K562 (cell line): ENCODE measurements around the gene MMS22L. TPM values are rescaled to one million over a fixed set of nuclear protein-coding genes. Genes with fewer than 3 reads are reported as not detected.

Experiments used
- ATAC-seq: fragments of 200-7000 bp; cut with Tn5 transposase; 3 replicates; pipeline ENCODE4 v1.9.1; 2020; ENCODE audit warnings: moderate library complexity
- BruUV-seq: library from RNA; stranded (reverse); fragments of 400-500 nt; replicated peaks from 2 replicates; lab custom pipeline; 2021; lab: Mats Ljungman, UMichigan
- CTCF ChIA-PET: fragments of 300-600 bp; formaldehyde crosslinking; extraction: SDS; loops from one replicate; lab custom pipeline; 2021; ENCODE audit warnings: low intra/inter-chr PET ratio; lab: Yijun Ruan, JAX
- POLR2A ChIA-PET: fragments of 300-600, 350-650 bp; sonication (Branson Sonifier 250); formaldehyde crosslinking; extraction: SDS; loops from one replicate; lab custom pipeline; 2021; ENCODE audit warnings: antibody characterized with exemption, inconsistent platforms; lab: Yijun Ruan, JAX
- DNase-seq, 4 experiments: peaks; one replicate each; pipeline versions ENCODE4 v3.0.0 to v3.0.0-alpha.2; 2011 to 2018; ENCODE audit warnings: low spot score in 3 of 4, mixed read lengths in 3 of 4; ENCODE audit errors: extremely low read depth in 1 of 4
- FAIRE-seq: peaks from 2 replicates; lab custom pipeline; 2011; peaks lifted over from hg19 to GRCh38; lab: Jason Lieb, UNC
- H2AFZ ChIP-seq: 2 replicates; pipeline ENCODE4 v1.6.0; 2011; ENCODE audit warnings: low read depth, low read length, control low read depth, inconsistent platforms
- H3K27ac ChIP-seq: fragments of 200-600 bp; 3 replicates; pipeline ENCODE4 v1.8.0; 2011; ENCODE audit warnings: low read depth, mild to moderate bottlenecking, control low read depth, inconsistent platforms, low read length, moderate library complexity, mixed read lengths; ENCODE audit errors: extremely low read depth
- H3K27me3 ChIP-seq, 2 experiments: fragments of 300-600 bp in 1 of 2; 2 replicates in 1 of 2; 3 replicates in 1 of 2; pipeline versions ENCODE4 v1.6.0 to v1.8.0; 2011; ENCODE audit warnings: inconsistent platforms in 2 of 2, low read length in 2 of 2, mild to moderate bottlenecking in 1 of 2, mixed read lengths in 1 of 2, moderate library complexity in 1 of 2; ENCODE audit not compliant: control insufficient read depth in 2 of 2, insufficient read depth in 2 of 2
- H3K36me3 ChIP-seq: fragments of 300-600 bp; 3 replicates; pipeline ENCODE4 v1.8.0; 2011; ENCODE audit warnings: mild to moderate bottlenecking, low read length, inconsistent platforms; ENCODE audit not compliant: control insufficient read depth, insufficient read depth
- H3K4me1 ChIP-seq, 2 experiments: fragments of 200-600 bp in 1 of 2; replicated peaks in 1 of 2; 2 replicates in 1 of 2; 3 replicates in 1 of 2; pipeline versions ENCODE4 v1.5.1 to v1.8.0; 2011; ENCODE audit warnings: inconsistent platforms in 2 of 2, low read length in 2 of 2, mild to moderate bottlenecking in 1 of 2, mixed read lengths in 1 of 2, moderate library complexity in 1 of 2; ENCODE audit not compliant: control insufficient read depth in 2 of 2, insufficient read depth in 2 of 2
- H3K4me2 ChIP-seq: 2 replicates; pipeline ENCODE4 v1.6.1; 2011; ENCODE audit warnings: low read length, control low read depth, inconsistent platforms, mixed read lengths; ENCODE audit not compliant: insufficient read depth
- H3K4me3 ChIP-seq: fragments of 200-600 bp; sonication (generic), shearing (Covaris generic); 2 replicates; pipeline ENCODE4 v1.5.1; 2016; ENCODE audit warnings: control low read depth, inconsistent platforms
- H3K79me2 ChIP-seq: fragments of 200-600 bp; 3 replicates; pipeline ENCODE4 v1.8.0; 2011; ENCODE audit warnings: low read length, inconsistent platforms; ENCODE audit not compliant: control insufficient read depth, insufficient read depth
- H3K9ac ChIP-seq, 2 experiments: 2 replicates each; pipeline versions ENCODE4 v1.6.0 to v1.6.1; 2011; ENCODE audit warnings: low read depth in 2 of 2, low read length in 2 of 2, control low read depth in 1 of 2, inconsistent platforms in 1 of 2, mild to moderate bottlenecking in 1 of 2, mixed read lengths in 1 of 2; ENCODE audit not compliant: insufficient read depth in 1 of 2
- H3K9me1 ChIP-seq: one replicate; pipeline ENCODE4 v1.6.0; 2011; ENCODE audit warnings: inconsistent platforms, mild to moderate bottlenecking, low read length, moderate library complexity; ENCODE audit not compliant: control insufficient read depth, insufficient read depth
- H3K9me3 ChIP-seq: replicated peaks from 2 replicates; pipeline ENCODE4 v1.5.1; 2011; ENCODE audit warnings: low read depth, low read length, inconsistent platforms; ENCODE audit not compliant: control insufficient read depth, insufficient read depth
- H4K20me1 ChIP-seq: replicated peaks from 2 replicates; pipeline ENCODE4 v1.6.1; 2011; ENCODE audit warnings: low read length, inconsistent platforms, mixed read lengths; ENCODE audit not compliant: control insufficient read depth, insufficient read depth
- CEBPG ChIP-seq, 3 experiments: fragments of 200-800 bp in 1 of 3; sonication (Bioruptor generic) in 1 of 3; sonication (generic) in 1 of 3; formaldehyde crosslinking in 1 of 3; IDR thresholded peaks in 2 of 3; conservative IDR thresholded peaks in 1 of 3; 2 replicates each; pipeline versions ENCODE4 v1.6.1 to v1.8.0; 2016 to 2022; ENCODE audit warnings: missing compliant biosample characterization in 2 of 3, missing genetic modification characterization in 2 of 3, mild to moderate bottlenecking in 1 of 3, missing genetic modification reagents in 1 of 3
- NFE2L1 ChIP-seq: fragments of 450-650 bp; IDR thresholded peaks from 2 replicates; pipeline ENCODE4 v1.6.1; 2016; ENCODE audit warnings: missing genetic modification characterization, low read depth, mild to moderate bottlenecking, missing compliant biosample characterization, moderate library complexity, borderline replicate concordance
- NFYB ChIP-seq: IDR thresholded peaks from 2 replicates; pipeline ENCODE4 v1.6.1; 2011; ENCODE audit warnings: mild to moderate bottlenecking, moderate library complexity; ENCODE audit not compliant: insufficient read length; ENCODE audit errors: extremely low read depth
- PCBP2 ChIP-seq: fragments of 200-400 bp; formaldehyde crosslinking; IDR thresholded peaks from 2 replicates; pipeline ENCODE4 v1.6.1; 2018; ENCODE audit warnings: low read length, low read depth, mild to moderate bottlenecking, moderate library complexity; ENCODE audit not compliant: poor library complexity, severe bottlenecking
- PTBP1 ChIP-seq: fragments of 200-400 bp; formaldehyde crosslinking; IDR thresholded peaks from 2 replicates; pipeline ENCODE4 v1.6.1; 2017; ENCODE audit warnings: low read depth, low read length
- RBM15 ChIP-seq: fragments of 200-400 bp; formaldehyde crosslinking; IDR thresholded peaks from 2 replicates; pipeline ENCODE4 v1.6.1; 2018; ENCODE audit warnings: mild to moderate bottlenecking, low read length, moderate library complexity; ENCODE audit not compliant: insufficient read depth
- RCOR1 ChIP-seq, 2 experiments: IDR thresholded peaks; 2 replicates each; pipeline ENCODE4 v1.6.1; 2012; ENCODE audit warnings: low read depth in 2 of 2, low read length in 2 of 2, borderline replicate concordance in 1 of 2, improper control_type of control experiment in 1 of 2
- RNF2 ChIP-seq: sonication (generic); IDR thresholded peaks from 2 replicates; pipeline ENCODE4 v1.6.1; 2016
- SRSF3 ChIP-seq: fragments of 200-400 bp; formaldehyde crosslinking; IDR thresholded peaks from 2 replicates; pipeline ENCODE4 v1.6.1; 2016; ENCODE audit warnings: mild to moderate bottlenecking, low read length, moderate library complexity; ENCODE audit not compliant: insufficient read depth
- TAF7 ChIP-seq: fragments of 450-650 bp; IDR thresholded peaks from 2 replicates; pipeline ENCODE4 v1.6.1; 2016; ENCODE audit warnings: missing genetic modification characterization, missing compliant biosample characterization
- TAF9B ChIP-seq: fragments of 450-650 bp; IDR thresholded peaks from 2 replicates; pipeline ENCODE4 v1.6.1; 2018; ENCODE audit warnings: mild to moderate bottlenecking; ENCODE audit not compliant: partially characterized antibody
- XRCC4 ChIP-seq: IDR thresholded peaks from one replicate; pipeline ENCODE4 v1.6.1; 2011; ENCODE audit not compliant: insufficient read depth, insufficient read length; ENCODE audit errors: extremely low read depth
- ZNF707 ChIP-seq: fragments of 250-450 bp; sonication (Bioruptor Pico); conservative IDR thresholded peaks from 2 replicates; pipeline ENCODE4 v1.8.0; 2022; ENCODE audit warnings: inconsistent platforms, mild to moderate bottlenecking, moderate library complexity
- ZNF780A ChIP-seq: fragments of 250-450 bp; sonication (Bioruptor Pico); IDR thresholded peaks from 2 replicates; pipeline ENCODE4 v1.5.0; 2021; ENCODE audit warnings: mild to moderate bottlenecking
- WGBS: fragments of 100-300 bp; shearing (Covaris generic); methylation state at CpG from one replicate; pipeline ENCODE4 v1.1.6; 2016; ENCODE audit warnings: low coverage, mixed read lengths; ENCODE audit not compliant: insufficient coverage; ENCODE audit errors: missing lambda C conversion rate; 5-methylcytosine and 5-hydroxymethylcytosine counted together
- in situ Hi-C: fragments of 300-500 bp; cut with MboI; formaldehyde crosslinking; loops from 4 replicates; pipeline ENCODE4 v1.15.0; 2018; ENCODE audit warnings: inconsistent platforms, mixed read lengths
- intact Hi-C: fragments of 100-400 bp; cut with micrococcal nuclease; formaldehyde crosslinking; loops from 2 replicates; pipeline ENCODE4 v1.14.2; 2022
- polyA plus RNA-seq, 8 experiments: library from polyadenylated mRNA; depleted of rRNA in 4 of 8; stranded (reverse) in 5 of 8; unstranded in 3 of 8; fragments of >200 nt; fragmentation: Nextera tagmentation in 2 of 8; fragmentation: Illumina TruSeq in 1 of 8; extraction: Ambion mirVana in 2 of 8; extraction: Trizol in 1 of 8; gene quantifications; 2 replicates each; pipeline versions ENCODE4 v1.2.1 to v1.2.3, GENCODE V29; 2011 to 2014; ENCODE audit warnings: inconsistent platforms in 1 of 8, missing spikeins in 1 of 8
- total RNA-seq, 7 experiments: library from RNA; depleted of rRNA in 6 of 7; stranded (reverse); fragments of >200 nt in 6 of 7; fragmentation: Illumina TruSeq in 2 of 7; extraction: Trizol in 2 of 7; gene quantifications; 2 replicates each; pipeline versions ENCODE4 v1.2.1 to v1.2.3, GENCODE V29; 2011 to 2021; ENCODE audit warnings: low replicate concordance in 1 of 7
- TF ChIP-seq, protein P1 (sequence below): fragments of 450-650 bp; IDR thresholded peaks from 2 replicates; pipeline ENCODE4 v1.6.1; 2017; ENCODE audit warnings: antibody characterized with exemption
- TF ChIP-seq, protein P2 (sequence below): fragments of 450-650 bp; IDR thresholded peaks from 2 replicates; pipeline ENCODE4 v1.6.1; 2016; ENCODE audit warnings: missing biosample characterization, missing genetic modification characterization
- TF ChIP-seq, protein P3 (sequence below), 3 experiments: fragments of 200-800 bp in 1 of 3; sonication (Bioruptor generic) in 1 of 3; sonication (generic) in 1 of 3; formaldehyde crosslinking in 1 of 3; IDR thresholded peaks; 2 replicates each; pipeline versions ENCODE4 v1.6.1 to v1.8.0; 2016 to 2022; ENCODE audit warnings: mild to moderate bottlenecking in 2 of 3, missing compliant biosample characterization in 2 of 3, missing genetic modification characterization in 2 of 3, missing genetic modification reagents in 1 of 3

Gene MMS22L
- total and polyA plus RNA-seq, 9 of the 15 experiments (the other 6 are each of a cell fraction or from before 2014, with no cell fraction given): 13.0 to 59.5 (median 26.9) TPM

DNA sequence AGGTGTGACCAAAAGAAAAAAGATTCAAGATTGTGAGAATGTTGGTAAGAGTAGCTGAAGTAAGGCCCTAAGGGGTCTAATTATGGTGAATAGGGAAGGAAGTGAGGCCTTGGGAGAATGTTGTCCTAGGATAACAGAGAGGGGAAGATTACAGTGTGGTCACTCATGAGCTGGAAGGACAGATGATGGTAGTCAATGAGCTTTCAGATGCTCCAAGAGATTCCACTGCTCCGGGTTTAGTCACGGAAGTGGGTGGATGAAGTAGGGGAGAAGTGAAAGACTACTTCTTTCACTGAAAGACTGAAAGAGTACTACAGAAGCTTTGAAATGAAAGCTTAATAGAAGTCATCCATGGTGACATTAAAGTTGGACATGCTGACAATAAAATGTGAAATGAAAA, 108.5 kb downstream of the MMS22L start:
- H3K4me1 ChIP-seq: no peaks in the 10 kb centered on the region
- TF ChIP-seq PTBP1: no peak
- no peak for TF ChIP-seq ZNF707
- no peak for TF ChIP-seq TAF9B
- TF ChIP-seq, protein P1, sequence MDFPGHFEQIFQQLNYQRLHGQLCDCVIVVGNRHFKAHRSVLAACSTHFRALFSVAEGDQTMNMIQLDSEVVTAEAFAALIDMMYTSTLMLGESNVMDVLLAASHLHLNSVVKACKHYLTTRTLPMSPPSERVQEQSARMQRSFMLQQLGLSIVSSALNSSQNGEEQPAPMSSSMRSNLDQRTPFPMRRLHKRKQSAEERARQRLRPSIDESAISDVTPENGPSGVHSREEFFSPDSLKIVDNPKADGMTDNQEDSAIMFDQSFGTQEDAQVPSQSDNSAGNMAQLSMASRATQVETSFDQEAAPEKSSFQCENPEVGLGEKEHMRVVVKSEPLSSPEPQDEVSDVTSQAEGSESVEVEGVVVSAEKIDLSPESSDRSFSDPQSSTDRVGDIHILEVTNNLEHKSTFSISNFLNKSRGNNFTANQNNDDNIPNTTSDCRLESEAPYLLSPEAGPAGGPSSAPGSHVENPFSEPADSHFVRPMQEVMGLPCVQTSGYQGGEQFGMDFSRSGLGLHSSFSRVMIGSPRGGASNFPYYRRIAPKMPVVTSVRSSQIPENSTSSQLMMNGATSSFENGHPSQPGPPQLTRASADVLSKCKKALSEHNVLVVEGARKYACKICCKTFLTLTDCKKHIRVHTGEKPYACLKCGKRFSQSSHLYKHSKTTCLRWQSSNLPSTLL: no peak
- TF ChIP-seq XRCC4: no peak
- no peak for TF ChIP-seq NFYB
- no peak for TF ChIP-seq PCBP2
- TF ChIP-seq CEBPG (CRISPR knock-in tag; IDR thresholded peaks at IDR 0.05): no peak
- no peak for TF ChIP-seq CEBPG (tag; conservative IDR thresholded peaks at IDR 0.05 in 1 of 2, IDR thresholded peaks at IDR 0.05 in 1 of 2)
- TF ChIP-seq, protein P2, sequence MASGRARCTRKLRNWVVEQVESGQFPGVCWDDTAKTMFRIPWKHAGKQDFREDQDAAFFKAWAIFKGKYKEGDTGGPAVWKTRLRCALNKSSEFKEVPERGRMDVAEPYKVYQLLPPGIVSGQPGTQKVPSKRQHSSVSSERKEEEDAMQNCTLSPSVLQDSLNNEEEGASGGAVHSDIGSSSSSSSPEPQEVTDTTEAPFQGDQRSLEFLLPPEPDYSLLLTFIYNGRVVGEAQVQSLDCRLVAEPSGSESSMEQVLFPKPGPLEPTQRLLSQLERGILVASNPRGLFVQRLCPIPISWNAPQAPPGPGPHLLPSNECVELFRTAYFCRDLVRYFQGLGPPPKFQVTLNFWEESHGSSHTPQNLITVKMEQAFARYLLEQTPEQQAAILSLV (tag): no peak
- no peak for TF ChIP-seq RNF2
- TF ChIP-seq, protein P3, sequence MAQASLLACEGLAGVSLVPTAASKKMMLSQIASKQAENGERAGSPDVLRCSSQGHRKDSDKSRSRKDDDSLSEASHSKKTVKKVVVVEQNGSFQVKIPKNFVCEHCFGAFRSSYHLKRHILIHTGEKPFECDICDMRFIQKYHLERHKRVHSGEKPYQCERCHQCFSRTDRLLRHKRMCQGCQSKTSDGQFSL (CRISPR knock-in tag; IDR thresholded peaks at IDR 0.05): no peak
- TF ChIP-seq, protein P3 (tag; IDR thresholded peaks at IDR 0.05): no peak
- no peak for TF ChIP-seq SRSF3
- no peak for TF ChIP-seq RCOR1 (IDR thresholded peaks at IDR 0.05; ENCODE audit: borderline replicate concordance in 1 of 2, low read depth in 2 of 2, low read length in 2 of 2)
- no peak for TF ChIP-seq RBM15
- no peak for TF ChIP-seq ZNF780A
- TF ChIP-seq TAF7: no peak
- TF ChIP-seq NFE2L1 (tag): no peak
- no peak overlapping the region for H3K9ac ChIP-seq
- CTCF ChIA-PET: no interaction called here
- no peaks in the 10 kb centered on the region for H3K9me1 ChIP-seq
- intact Hi-C loops: no loop called here
- no peak for ATAC-seq
- no peaks in the 10 kb centered on the region for H3K79me2 ChIP-seq
- no peak overlapping the region for H2AFZ ChIP-seq
- no peaks in the 10 kb centered on the region for H3K9me3 ChIP-seq
- no peaks in the 10 kb centered on the region for H4K20me1 ChIP-seq
- WGBS: 94% methylated on average over 2 of the region's 2 CpGs
- DNase-seq: no peak
- H3K4me2 ChIP-seq: no peak overlapping the region
- in situ Hi-C loops: no loop called here
- BruUV-seq: no TSS peak
- H3K36me3 ChIP-seq: peaks cover 70% of the 10 kb centered on the region
- POLR2A ChIA-PET: interaction anchor here (0.7 kb wide), 1 partner anchor 643 kb away, joined by 3 read pairs; no protein-coding TSS in a partner anchor
- no peak overlapping the region for H3K27ac ChIP-seq
- no peaks in the 10 kb centered on the region for H3K27me3 ChIP-seq
- H3K4me3 ChIP-seq: no peak overlapping the region
- no peak for FAIRE-seq
